Keratinocyte (primary cell): ENCODE data around the gene NPHP3.

ENCODE experiments used
- CTCF ChIP-seq, 3 experiments: IDR thresholded peaks in 1 of 3; conservative IDR thresholded peaks in 1 of 3; optimal IDR thresholded peaks in 1 of 3; 2 replicates in 2 of 3; 3 replicates in 1 of 3; pipeline versions ENCODE3 to v1.5.1; 2011; ENCODE audit warnings: low read length in 3 of 3, mild to moderate bottlenecking in 3 of 3, moderate library complexity in 2 of 3, control low read depth in 1 of 3, inconsistent platforms in 1 of 3; ENCODE audit not compliant: insufficient read depth in 2 of 3; ENCODE audit errors: extremely low read depth in 1 of 3
- EZH2 ChIP-seq: IDR thresholded peaks from one replicate; pipeline ENCODE4 v1.6.1; 2012; ENCODE audit warnings: inconsistent platforms, mild to moderate bottlenecking, low read length, moderate library complexity

- TF ChIP-seq CTCF (optimal IDR thresholded peaks at IDR 0.05 in 1 of 3, IDR thresholded peaks at IDR 0.05 in 1 of 3, conservative IDR thresholded peaks at IDR 0.05 in 1 of 3; ENCODE audit: extremely low read depth in 1 of 3, insufficient read depth in 2 of 3, low read length in 3 of 3) (no peak), EZH2 (no peak)
Observed at GRCh38 chr3:132710311-132710710, 11.9 kb downstream of the NPHP3 start.
